WTC11 (cell line): ENCODE measurements around the gene PLXNB1. TPM values are rescaled to one million over a fixed set of nuclear protein-coding genes. Genes with fewer than 3 reads are reported as not detected.

ENCODE experiments used
- ATAC-seq: fragments of 200-7000 bp; cut with Tn5 transposase; 2 replicates; pipeline ENCODE4 v1.10.0; 2021; ENCODE audit warnings: mild to moderate bottlenecking, moderate library complexity
- CTCF ChIA-PET: fragments of 300-600 bp; sonication (Branson Sonifier 250); formaldehyde crosslinking; loops from one replicate; lab custom pipeline; 2021; ENCODE audit warnings: antibody characterized with exemption; lab: Charles Lee
- POLR2A ChIA-PET: fragments of 350-600 bp; sonication (Branson Sonifier 250); formaldehyde crosslinking; loops from one replicate; lab custom pipeline; 2021; ENCODE audit warnings: antibody characterized with exemption; lab: Charles Lee
- DNase-seq: peaks from one replicate; pipeline ENCODE4 v3.0.0; 2021; ENCODE audit warnings: low spot score
- H3K27ac Mint-ChIP-seq: 2 replicates; pipeline ENCODE4 v1.8.0; 2021; ENCODE audit warnings: mixed read lengths
- H3K27me3 Mint-ChIP-seq: 2 replicates; pipeline ENCODE4 v1.8.0; 2021; ENCODE audit warnings: low read depth, mild to moderate bottlenecking, moderate library complexity, mixed read lengths
- H3K36me3 Mint-ChIP-seq: 2 replicates; pipeline ENCODE4 v1.8.0; 2021; ENCODE audit warnings: mixed read lengths
- H3K4me1 Mint-ChIP-seq: 2 replicates; pipeline ENCODE4 v1.8.0; 2022; ENCODE audit warnings: mixed read lengths
- H3K4me3 Mint-ChIP-seq: 2 replicates; pipeline ENCODE4 v1.8.0; 2021; ENCODE audit warnings: mild to moderate bottlenecking, moderate library complexity, mixed read lengths
- H3K9me3 Mint-ChIP-seq: 2 replicates; pipeline ENCODE4 v1.8.0; 2021; ENCODE audit warnings: mixed read lengths
- ATF2 ChIP-seq: sonication (generic); formaldehyde crosslinking; IDR thresholded peaks from 2 replicates; pipeline ENCODE4 v1.8.1; 2022; ENCODE audit warnings: low read depth, missing genetic modification reagents, borderline replicate concordance
- CREB1 ChIP-seq: sonication (generic); formaldehyde crosslinking; IDR thresholded peaks from 2 replicates; pipeline ENCODE4 v1.8.0; 2023; ENCODE audit warnings: mild to moderate bottlenecking, missing genetic modification reagents
- ERG ChIP-seq: fragments of 250-450 bp; sonication (Bioruptor Pico); IDR thresholded peaks from 2 replicates; pipeline ENCODE4 v1.8.0; 2021; ENCODE audit warnings: mild to moderate bottlenecking
- FOXP1 ChIP-seq: sonication (generic); formaldehyde crosslinking; IDR thresholded peaks from 2 replicates; pipeline ENCODE4 v1.8.0; 2022; ENCODE audit warnings: missing genetic modification reagents, mild to moderate bottlenecking, moderate library complexity, borderline replicate concordance
- JUN ChIP-seq: sonication (generic); formaldehyde crosslinking; IDR thresholded peaks from 2 replicates; pipeline ENCODE4 v1.8.0; 2023; ENCODE audit warnings: mild to moderate bottlenecking, missing genetic modification reagents
- KAT7 ChIP-seq: sonication (generic); formaldehyde crosslinking; IDR thresholded peaks from 2 replicates; pipeline ENCODE4 v1.8.1; 2023; ENCODE audit warnings: missing genetic modification reagents, mild to moderate bottlenecking, borderline replicate concordance
- MLX ChIP-seq: sonication (generic); formaldehyde crosslinking; IDR thresholded peaks from 2 replicates; pipeline ENCODE4 v1.8.1; 2023; ENCODE audit warnings: mild to moderate bottlenecking, missing genetic modification reagents, moderate library complexity
- MXD4 ChIP-seq: fragments of 250-450 bp; sonication (Bioruptor Pico); IDR thresholded peaks from 2 replicates; pipeline ENCODE4 v1.8.0; 2021; ENCODE audit warnings: mild to moderate bottlenecking, moderate library complexity, borderline replicate concordance
- NFATC4 ChIP-seq: fragments of 250-450 bp; sonication (Bioruptor Pico); IDR thresholded peaks from 2 replicates; pipeline ENCODE4 v1.9.0; 2021; ENCODE audit warnings: mild to moderate bottlenecking
- NR3C1 ChIP-seq: sonication (generic); formaldehyde crosslinking; conservative IDR thresholded peaks from 2 replicates; pipeline ENCODE4 v1.8.1; 2023; ENCODE audit warnings: low read depth, mild to moderate bottlenecking, missing genetic modification reagents
- SOX15 ChIP-seq: fragments of 250-450 bp; sonication (Bioruptor Pico); IDR thresholded peaks from 2 replicates; pipeline ENCODE4 v1.9.0; 2021; ENCODE audit warnings: mild to moderate bottlenecking
- TEAD4 ChIP-seq: sonication (generic); formaldehyde crosslinking; IDR thresholded peaks from 2 replicates; pipeline ENCODE4 v1.8.0; 2022; ENCODE audit warnings: mild to moderate bottlenecking, missing genetic modification reagents
- TP53 ChIP-seq: sonication (generic); formaldehyde crosslinking; IDR thresholded peaks from 2 replicates; pipeline ENCODE4 v1.8.1; 2023; ENCODE audit warnings: mild to moderate bottlenecking, missing genetic modification reagents
- ZNF138 ChIP-seq: sonication (generic); formaldehyde crosslinking; conservative IDR thresholded peaks from 2 replicates; pipeline ENCODE4 v1.8.1; 2022; ENCODE audit warnings: mild to moderate bottlenecking, moderate library complexity, missing genetic modification reagents
- ZNF416 ChIP-seq: fragments of 250-450 bp; sonication (Bioruptor Pico); IDR thresholded peaks from 2 replicates; pipeline ENCODE4 v1.9.0; 2021; ENCODE audit warnings: mild to moderate bottlenecking, inconsistent platforms
- total RNA-seq: library from RNA; stranded (reverse); gene quantifications from 3 replicates; pipeline ENCODE4 v1.2.3, GENCODE V29; 2021
- TF ChIP-seq, protein P1 (sequence below): fragments of 250-450 bp; sonication (Bioruptor Pico); IDR thresholded peaks from 2 replicates; pipeline ENCODE4 v1.9.0; 2021; ENCODE audit warnings: mild to moderate bottlenecking
- TF ChIP-seq, protein P2 (sequence below): fragments of 250-450 bp; sonication (Bioruptor Pico); IDR thresholded peaks from 2 replicates; pipeline ENCODE4 v1.9.0; 2021; ENCODE audit warnings: mild to moderate bottlenecking, borderline replicate concordance

PLXNB1 gene
- total RNA-seq, 1 experiment from 2014 or later = 143 TPM

- CTCF ChIA-PET = interaction anchor here (8.2 to 18.3 kb wide), 2 partner anchors 9 to 27 kb away, joined by 142 to 218 read pairs; no protein-coding TSS in a partner anchor
- Mint-ChIP-seq H3K4me3 (peak overlapping the region; percentile 75), H3K4me1 (peaks cover 54% of the 10 kb centered on the region), H3K9me3 (no peaks in the 10 kb centered on the region), H3K27me3 (no peaks in the 10 kb centered on the region), H3K27ac (peak overlapping the region; percentile 86), H3K36me3 (peaks cover 12% of the 10 kb centered on the region)
- TF ChIP-seq TEAD4 = 0 out of 2 replicates have a peak, but pooled peaks have one; percentile 20
- TF ChIP-seq JUN (CRISPR knock-in tag) = no peak; the same call in 1 of the 2 replicates
- ATAC-seq (no peak), DNase-seq (no peak)
- POLR2A ChIA-PET = no interaction called here
Measured at GRCh38 chr3:48427630-48427962, 2.3 kb downstream of the PLXNB1 start.

DNA sequence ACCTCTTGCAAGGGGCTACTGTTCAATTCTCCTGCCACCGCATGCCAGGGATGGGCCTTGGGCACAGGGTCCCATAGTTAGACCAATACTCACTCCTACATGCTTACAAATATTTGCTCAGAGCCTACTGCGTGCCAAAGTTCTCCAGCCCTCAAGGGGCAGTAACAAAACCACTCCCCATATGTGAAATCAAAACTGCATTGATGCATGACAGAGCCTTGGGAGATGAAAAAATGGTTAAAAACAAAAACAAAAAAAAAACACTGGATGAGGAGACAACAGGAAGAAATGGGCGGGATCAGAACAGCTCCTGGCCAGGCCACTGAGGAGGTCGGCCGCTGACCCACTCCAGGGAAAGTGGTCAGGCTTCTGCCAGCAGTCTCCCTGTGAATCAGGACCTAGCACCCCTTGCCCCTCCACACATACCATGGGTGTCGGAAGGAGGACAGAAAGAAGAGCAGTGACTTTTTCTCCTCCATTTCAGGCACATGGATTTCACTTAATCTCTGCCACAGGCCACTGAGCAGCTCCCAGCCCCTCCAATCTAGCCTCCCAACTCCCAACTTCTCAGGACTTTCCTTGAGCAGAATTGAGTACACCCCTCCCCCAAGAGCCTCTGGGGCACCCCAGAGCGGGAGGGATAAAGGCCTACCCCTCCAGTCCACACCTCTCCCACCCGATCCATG, 2.8 kb downstream of the PLXNB1 start:
- CTCF ChIA-PET = interaction anchor here (8.2 to 18.3 kb wide), 2 partner anchors 9 to 27 kb away, joined by 142 to 218 read pairs; no protein-coding TSS in a partner anchor
- peak overlapping the region; percentile 86 for H3K27ac Mint-ChIP-seq
- H3K9me3 Mint-ChIP-seq = no peaks in the 10 kb centered on the region

DNA sequence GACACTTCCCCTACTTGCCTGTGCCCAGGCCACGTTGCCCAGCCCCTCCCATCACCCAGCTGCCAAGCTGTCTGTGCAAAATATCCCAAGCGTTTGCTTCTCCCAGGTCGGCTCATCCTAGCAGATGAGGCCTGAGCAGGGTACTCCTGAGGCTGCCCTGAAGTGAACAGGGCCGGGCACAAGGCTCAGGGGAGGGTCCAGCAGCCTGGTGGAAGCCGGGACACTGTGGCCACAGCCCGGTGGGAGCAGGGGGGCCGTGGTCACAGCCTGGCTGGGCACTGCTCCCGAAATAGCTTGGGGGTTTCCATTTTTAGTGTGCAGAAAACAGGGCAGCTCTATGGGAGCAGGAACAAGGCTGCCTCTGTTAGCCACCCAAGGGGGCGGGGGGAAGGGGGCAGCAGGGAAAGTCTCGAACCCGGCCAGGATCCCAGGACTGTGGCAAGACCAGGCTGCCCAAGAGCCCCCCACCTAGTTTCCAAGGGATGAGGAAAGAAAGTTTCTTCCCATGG, 3.4 kb downstream of the PLXNB1 start:
- ATAC-seq = no peak
- peaks cover 44% of the 10 kb centered on the region for H3K4me1 Mint-ChIP-seq
- no peak overlapping the region for H3K27ac Mint-ChIP-seq
- POLR2A ChIA-PET = no interaction called here
- no peaks in the 10 kb centered on the region for H3K27me3 Mint-ChIP-seq
- DNase-seq = no peak
- H3K36me3 Mint-ChIP-seq = peaks cover under 1% of the 10 kb centered on the region; the same call in 1 of the 2 replicates
- no peak overlapping the region for H3K4me3 Mint-ChIP-seq
- CTCF ChIA-PET = interaction anchor here (8.2 to 18.3 kb wide), 2 partner anchors 10 to 26 kb away, joined by 142 to 218 read pairs; no protein-coding TSS in a partner anchor
- H3K9me3 Mint-ChIP-seq = no peaks in the 10 kb centered on the region
- TF ChIP-seq KAT7 (0 out of 2 replicates have a peak, but pooled peaks have one; percentile 42), CREB1 (no peak)

More for the DNA sequence above, 2.8 kb downstream of the PLXNB1 start:
- no peaks in the 10 kb centered on the region for H3K27me3 Mint-ChIP-seq
- DNase-seq (no peak), ATAC-seq (no peak)
- peaks cover 49% of the 10 kb centered on the region for H3K4me1 Mint-ChIP-seq
- H3K4me3 Mint-ChIP-seq = peak overlapping the region; percentile 75
- POLR2A ChIA-PET = no interaction called here
- peaks cover 7% of the 10 kb centered on the region for H3K36me3 Mint-ChIP-seq
- TF ChIP-seq MLX (CRISPR knock-in tag) (no peak), ZNF416 (CRISPR knock-in tag) (no peak), TP53 (CRISPR knock-in tag) (no peak), ZNF138 (no peak), MXD4 (no peak)
- TF ChIP-seq, protein P1, sequence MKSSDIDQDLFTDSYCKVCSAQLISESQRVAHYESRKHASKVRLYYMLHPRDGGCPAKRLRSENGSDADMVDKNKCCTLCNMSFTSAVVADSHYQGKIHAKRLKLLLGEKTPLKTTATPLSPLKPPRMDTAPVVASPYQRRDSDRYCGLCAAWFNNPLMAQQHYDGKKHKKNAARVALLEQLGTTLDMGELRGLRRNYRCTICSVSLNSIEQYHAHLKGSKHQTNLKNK (CRISPR knock-in tag) = no peak
- TF ChIP-seq, protein P2, sequence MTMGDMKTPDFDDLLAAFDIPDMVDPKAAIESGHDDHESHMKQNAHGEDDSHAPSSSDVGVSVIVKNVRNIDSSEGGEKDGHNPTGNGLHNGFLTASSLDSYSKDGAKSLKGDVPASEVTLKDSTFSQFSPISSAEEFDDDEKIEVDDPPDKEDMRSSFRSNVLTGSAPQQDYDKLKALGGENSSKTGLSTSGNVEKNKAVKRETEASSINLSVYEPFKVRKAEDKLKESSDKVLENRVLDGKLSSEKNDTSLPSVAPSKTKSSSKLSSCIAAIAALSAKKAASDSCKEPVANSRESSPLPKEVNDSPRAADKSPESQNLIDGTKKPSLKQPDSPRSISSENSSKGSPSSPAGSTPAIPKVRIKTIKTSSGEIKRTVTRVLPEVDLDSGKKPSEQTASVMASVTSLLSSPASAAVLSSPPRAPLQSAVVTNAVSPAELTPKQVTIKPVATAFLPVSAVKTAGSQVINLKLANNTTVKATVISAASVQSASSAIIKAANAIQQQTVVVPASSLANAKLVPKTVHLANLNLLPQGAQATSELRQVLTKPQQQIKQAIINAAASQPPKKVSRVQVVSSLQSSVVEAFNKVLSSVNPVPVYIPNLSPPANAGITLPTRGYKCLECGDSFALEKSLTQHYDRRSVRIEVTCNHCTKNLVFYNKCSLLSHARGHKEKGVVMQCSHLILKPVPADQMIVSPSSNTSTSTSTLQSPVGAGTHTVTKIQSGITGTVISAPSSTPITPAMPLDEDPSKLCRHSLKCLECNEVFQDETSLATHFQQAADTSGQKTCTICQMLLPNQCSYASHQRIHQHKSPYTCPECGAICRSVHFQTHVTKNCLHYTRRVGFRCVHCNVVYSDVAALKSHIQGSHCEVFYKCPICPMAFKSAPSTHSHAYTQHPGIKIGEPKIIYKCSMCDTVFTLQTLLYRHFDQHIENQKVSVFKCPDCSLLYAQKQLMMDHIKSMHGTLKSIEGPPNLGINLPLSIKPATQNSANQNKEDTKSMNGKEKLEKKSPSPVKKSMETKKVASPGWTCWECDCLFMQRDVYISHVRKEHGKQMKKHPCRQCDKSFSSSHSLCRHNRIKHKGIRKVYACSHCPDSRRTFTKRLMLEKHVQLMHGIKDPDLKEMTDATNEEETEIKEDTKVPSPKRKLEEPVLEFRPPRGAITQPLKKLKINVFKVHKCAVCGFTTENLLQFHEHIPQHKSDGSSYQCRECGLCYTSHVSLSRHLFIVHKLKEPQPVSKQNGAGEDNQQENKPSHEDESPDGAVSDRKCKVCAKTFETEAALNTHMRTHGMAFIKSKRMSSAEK = no peak

DNA sequence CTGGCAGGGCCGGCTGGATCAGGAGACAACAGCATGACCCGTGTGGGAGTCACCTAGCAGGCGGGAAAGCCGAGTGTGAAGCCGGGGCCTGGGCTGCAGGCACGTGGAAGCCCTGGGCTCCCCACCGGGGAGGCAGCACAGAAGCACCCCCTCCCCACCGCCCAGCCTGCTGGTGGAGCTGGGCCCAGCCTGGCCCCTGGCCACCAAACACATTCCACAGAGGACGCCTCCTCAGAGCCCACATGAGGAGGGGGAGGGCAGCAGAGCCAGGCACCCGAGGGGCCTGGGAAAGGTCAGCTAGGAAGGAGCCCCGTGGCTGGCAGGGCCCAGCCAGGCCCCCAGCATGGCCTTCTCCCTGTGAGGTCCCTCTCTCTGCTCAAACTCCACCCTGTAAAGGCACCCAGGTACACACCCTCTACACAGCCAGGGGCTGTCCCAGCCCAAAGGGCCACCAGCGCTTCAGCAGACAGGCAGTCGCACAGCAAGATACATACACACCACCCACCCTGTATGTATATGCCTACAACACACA, 4.5 kb downstream of the PLXNB1 start:
- Mint-ChIP-seq H3K36me3 (no peaks in the 10 kb centered on the region; the same call in 1 of the 2 replicates), H3K4me1 (peaks cover 33% of the 10 kb centered on the region), H3K9me3 (no peaks in the 10 kb centered on the region), H3K4me3 (no peak overlapping the region), H3K27ac (peak overlapping the region; percentile 83), H3K27me3 (no peaks in the 10 kb centered on the region)
- ChIA-PET POLR2A (no interaction called here), CTCF (interaction anchor here (18.3 kb wide), 1 partner anchor 11 kb away, joined by 218 read pairs; no protein-coding TSS in a partner anchor)
- DNase-seq (no peak), ATAC-seq (no peak)
- no peak for TF ChIP-seq NR3C1 (CRISPR knock-in tag)
- no peak for TF ChIP-seq ERG (CRISPR knock-in tag)
- TF ChIP-seq NFATC4 = no peak
- TF ChIP-seq CREB1 = no peak
- TF ChIP-seq FOXP1 = no peak
- no peak for TF ChIP-seq SOX15 (CRISPR knock-in tag)
- TF ChIP-seq ATF2 = no peak
